NB4 (cell line): Measurements from ENCODE around the gene MRPL2.

Experiments used
- CTCF ChIP-seq: IDR thresholded peaks from one replicate; pipeline ENCODE4 v1.5.1; 2012; ENCODE audit warnings: low read depth, low read length
- MYC ChIP-seq: IDR thresholded peaks from 2 replicates; pipeline ENCODE4 v1.6.1; 2011; ENCODE audit warnings: low read depth, low read length
- POLR2A ChIP-seq: IDR thresholded peaks from 2 replicates; pipeline ENCODE4 v1.6.1; 2011; ENCODE audit warnings: mild to moderate bottlenecking; ENCODE audit not compliant: insufficient read length; ENCODE audit errors: extremely low read depth
- TF ChIP-seq, protein P1 (sequence below): IDR thresholded peaks from 2 replicates; pipeline ENCODE4 v1.6.1; 2011; ENCODE audit warnings: low read depth, low read length

DNA sequence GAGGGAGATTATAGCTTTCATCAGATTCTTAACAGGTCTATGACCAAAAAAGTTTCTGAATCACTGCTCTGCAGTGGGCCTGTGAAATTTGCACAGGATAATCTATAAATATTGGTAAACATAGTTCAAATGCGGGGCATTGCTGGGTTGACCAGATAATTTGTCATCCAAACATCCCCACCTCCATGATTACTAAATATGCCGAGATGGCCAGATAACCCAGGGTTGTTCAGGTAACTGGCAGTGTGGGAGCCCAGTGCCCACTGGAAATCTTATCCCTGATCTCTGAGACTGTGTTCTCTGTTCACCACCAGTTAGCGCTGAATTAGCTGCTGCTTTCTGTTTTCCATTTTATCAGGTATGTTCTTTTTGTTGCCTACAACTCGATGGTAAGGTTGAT lies 38.3 kb upstream of the MRPL2 start:
- no peak for TF ChIP-seq CTCF
- TF ChIP-seq, protein P1, sequence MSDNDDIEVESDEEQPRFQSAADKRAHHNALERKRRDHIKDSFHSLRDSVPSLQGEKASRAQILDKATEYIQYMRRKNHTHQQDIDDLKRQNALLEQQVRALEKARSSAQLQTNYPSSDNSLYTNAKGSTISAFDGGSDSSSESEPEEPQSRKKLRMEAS: no peak
- TF ChIP-seq POLR2A: no peak
- TF ChIP-seq MYC: no peak
